ENCODE measurements around the gene SMTN. TPM values are rescaled to one million over a fixed set of nuclear protein-coding genes. Genes with fewer than 3 reads are reported as not detected.

SMTN gene
- total RNA-seq, 1 donor from 2014 or later, result 54.0 TPM

- DNase-seq (ENCODE audit: extremely low spot score, unreplicated experiment), result no peak
- Mint-ChIP-seq H3K4me1 (ENCODE audit: unreplicated experiment) (peaks cover 27% of the 10 kb centered on the region), H3K4me3 (peak overlapping the region; percentile 51), H3K36me3 (no peaks in the 10 kb centered on the region), H3K27me3 (no peaks in the 10 kb centered on the region), H3K27ac (peak overlapping the region; percentile 85), H3K9me3 (no peaks in the 10 kb centered on the region)
- TF ChIP-seq, protein P1, sequence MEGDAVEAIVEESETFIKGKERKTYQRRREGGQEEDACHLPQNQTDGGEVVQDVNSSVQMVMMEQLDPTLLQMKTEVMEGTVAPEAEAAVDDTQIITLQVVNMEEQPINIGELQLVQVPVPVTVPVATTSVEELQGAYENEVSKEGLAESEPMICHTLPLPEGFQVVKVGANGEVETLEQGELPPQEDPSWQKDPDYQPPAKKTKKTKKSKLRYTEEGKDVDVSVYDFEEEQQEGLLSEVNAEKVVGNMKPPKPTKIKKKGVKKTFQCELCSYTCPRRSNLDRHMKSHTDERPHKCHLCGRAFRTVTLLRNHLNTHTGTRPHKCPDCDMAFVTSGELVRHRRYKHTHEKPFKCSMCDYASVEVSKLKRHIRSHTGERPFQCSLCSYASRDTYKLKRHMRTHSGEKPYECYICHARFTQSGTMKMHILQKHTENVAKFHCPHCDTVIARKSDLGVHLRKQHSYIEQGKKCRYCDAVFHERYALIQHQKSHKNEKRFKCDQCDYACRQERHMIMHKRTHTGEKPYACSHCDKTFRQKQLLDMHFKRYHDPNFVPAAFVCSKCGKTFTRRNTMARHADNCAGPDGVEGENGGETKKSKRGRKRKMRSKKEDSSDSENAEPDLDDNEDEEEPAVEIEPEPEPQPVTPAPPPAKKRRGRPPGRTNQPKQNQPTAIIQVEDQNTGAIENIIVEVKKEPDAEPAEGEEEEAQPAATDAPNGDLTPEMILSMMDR (conservative IDR thresholded peaks at IDR 0.05), result no peak
These were observed 1.9 kb upstream of the SMTN start for GRCh38 chr22:31079095-31079642.

DNA sequence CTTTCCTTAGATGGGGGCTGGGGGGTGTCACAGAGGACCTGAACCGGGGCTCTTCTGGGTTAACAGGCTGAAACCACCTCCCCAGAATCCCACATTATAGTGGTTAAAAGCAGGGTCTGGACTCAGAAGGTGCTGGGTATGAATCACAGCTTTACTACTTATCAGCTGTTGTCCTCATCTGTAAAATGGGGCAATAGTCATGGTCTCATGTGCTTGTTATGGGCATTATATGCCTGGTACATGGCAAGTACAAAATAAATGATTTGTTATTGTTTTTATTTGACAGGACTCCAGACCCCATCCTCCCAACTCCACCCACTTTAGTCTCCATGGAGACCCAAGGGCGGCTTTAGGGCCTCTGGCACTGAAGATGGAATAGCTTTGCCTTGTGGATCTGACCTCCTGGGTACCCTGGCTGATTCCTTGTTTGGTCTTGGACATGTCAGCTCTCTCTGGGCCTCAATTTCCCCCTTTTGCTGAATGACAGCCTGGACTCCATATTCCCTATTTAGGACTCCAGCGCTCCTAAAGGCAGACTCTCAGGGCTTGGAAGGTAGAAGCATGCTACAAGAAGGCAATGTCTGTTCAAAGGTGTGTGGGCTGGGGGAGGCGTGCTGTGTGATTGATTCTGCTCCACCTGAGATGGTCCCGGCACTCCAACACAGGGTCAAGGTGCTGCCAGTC is 812 bp upstream of the SMTN start:
- no peak for DNase-seq (ENCODE audit: extremely low spot score, unreplicated experiment)
- Mint-ChIP-seq H3K36me3 (no peaks in the 10 kb centered on the region), H3K4me1 (ENCODE audit: unreplicated experiment) (peaks cover 30% of the 10 kb centered on the region), H3K27ac (peak overlapping the region; percentile 98), H3K27me3 (no peaks in the 10 kb centered on the region), H3K4me3 (peak overlapping the region; percentile 96), H3K9me3 (no peaks in the 10 kb centered on the region)
- TF ChIP-seq, protein P1 (conservative IDR thresholded peaks at IDR 0.05), result no peak

DNA sequence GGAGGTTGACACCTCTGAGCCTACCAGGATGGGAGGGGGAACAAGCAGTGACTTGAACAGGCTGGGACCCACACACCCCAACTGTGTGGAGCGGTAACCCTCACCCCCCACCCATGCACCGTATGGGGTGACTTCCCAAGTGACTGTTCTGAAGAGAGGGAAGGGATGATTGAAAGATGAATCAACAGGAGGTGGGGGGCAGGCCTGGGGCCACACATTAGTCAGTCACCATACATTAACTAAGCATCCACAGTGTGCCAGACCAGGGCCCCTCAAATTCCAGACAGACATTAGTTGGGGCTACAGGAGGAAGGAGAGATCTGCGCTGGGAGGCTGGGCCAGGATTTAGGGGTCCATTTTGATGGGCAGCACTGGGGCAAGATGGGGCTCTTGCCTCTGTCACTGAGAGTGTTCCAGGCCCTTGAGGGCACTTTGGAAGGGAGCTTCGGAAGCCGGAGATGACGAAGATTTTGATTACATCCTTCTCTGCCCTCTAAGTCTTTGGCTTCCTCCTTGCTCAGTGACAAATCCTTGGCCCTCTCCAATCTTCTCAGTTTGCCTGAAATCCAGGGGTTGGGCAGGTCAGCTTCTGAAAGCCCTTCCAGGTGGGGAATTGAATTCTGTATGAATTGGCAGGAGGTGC is 966 bp downstream of the SMTN start:
- Mint-ChIP-seq H3K36me3 (no peaks in the 10 kb centered on the region), H3K27me3 (no peaks in the 10 kb centered on the region), H3K27ac (peak overlapping the region; percentile 98), H3K9me3 (no peaks in the 10 kb centered on the region), H3K4me3 (peak overlapping the region; percentile 96), H3K4me1 (ENCODE audit: unreplicated experiment) (peaks cover 30% of the 10 kb centered on the region)
- TF ChIP-seq, protein P1 (conservative IDR thresholded peaks at IDR 0.05), result no peak
- no peak for DNase-seq (ENCODE audit: extremely low spot score, unreplicated experiment)

DNA sequence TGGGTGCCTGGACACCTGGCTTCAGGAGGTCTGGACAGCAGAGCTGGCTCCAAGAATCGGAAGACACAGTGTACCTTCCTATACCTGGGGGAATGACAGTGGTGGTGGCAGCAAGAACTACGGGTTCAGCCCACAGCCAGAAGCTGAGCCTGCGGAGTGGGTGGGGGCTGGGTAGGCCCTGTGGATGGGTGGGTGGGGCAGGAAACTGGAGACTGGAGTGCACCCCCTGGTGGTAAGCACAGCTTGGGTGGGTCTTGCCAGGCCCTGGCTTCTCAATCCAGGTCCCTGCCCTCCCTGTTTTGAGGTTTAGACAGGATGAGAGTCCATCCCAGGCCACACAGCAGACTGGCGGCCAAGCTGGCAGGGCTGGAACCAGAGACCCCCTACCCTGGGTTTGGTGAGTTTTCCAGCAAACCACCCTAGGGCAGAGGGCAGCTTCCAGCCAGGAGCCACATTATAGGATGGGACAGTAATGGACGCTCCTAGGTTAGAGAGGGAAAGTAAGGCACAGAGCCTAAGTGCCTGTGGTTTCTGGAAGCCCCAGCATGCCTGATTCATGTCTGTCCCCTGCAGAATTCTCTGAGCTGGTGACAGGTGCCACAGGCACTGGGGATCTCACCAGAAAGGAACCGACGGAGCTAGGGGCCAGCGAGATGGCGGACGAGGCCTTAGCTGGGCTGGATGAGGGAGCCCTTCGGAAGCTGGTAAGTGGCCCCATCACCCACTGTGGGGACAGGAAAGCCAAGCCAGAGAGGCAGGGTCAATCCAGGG is 1.7 kb downstream of the SMTN start:
- Mint-ChIP-seq H3K4me3 (peak overlapping the region; percentile 96), H3K27ac (peak overlapping the region; percentile 65), H3K9me3 (no peaks in the 10 kb centered on the region), H3K36me3 (no peaks in the 10 kb centered on the region), H3K4me1 (ENCODE audit: unreplicated experiment) (peaks cover 30% of the 10 kb centered on the region), H3K27me3 (no peaks in the 10 kb centered on the region)
- DNase-seq (ENCODE audit: extremely low spot score, unreplicated experiment), result no peak
- TF ChIP-seq, protein P1 (conservative IDR thresholded peaks at IDR 0.05), result peak; percentile 64

- H3K27me3 Mint-ChIP-seq, result no peaks in the 10 kb centered on the region
- H3K27ac Mint-ChIP-seq, result peak overlapping the region; percentile 65
- H3K36me3 Mint-ChIP-seq, result no peaks in the 10 kb centered on the region
- no peaks in the 10 kb centered on the region for H3K9me3 Mint-ChIP-seq
- DNase-seq (ENCODE audit: extremely low spot score, unreplicated experiment), result no peak
- peaks cover 30% of the 10 kb centered on the region for H3K4me1 Mint-ChIP-seq (ENCODE audit: unreplicated experiment)
- TF ChIP-seq, protein P1 (conservative IDR thresholded peaks at IDR 0.05), result no peak
- peak overlapping the region; percentile 96 for H3K4me3 Mint-ChIP-seq
These were observed 2.3 kb downstream of the SMTN start for GRCh38 chr22:31083377-31083768.
